GM21381 (cell line): ENCODE results near the gene MCUR1.

ENCODE experiments used
- ATAC-seq: cut with Tn5 transposase; IDR thresholded peaks from one replicate; pipeline ENCODE4 v1.9.1; 2021; ENCODE audit warnings: mild to moderate bottlenecking, moderate library complexity; ENCODE audit not compliant: unreplicated experiment

The MCUR1 gene

GRCh38 chr6:13742961-13743735 lies 71.2 kb downstream of the MCUR1 start:
- ATAC-seq: no peak

GRCh38 chr6:13741365-13741764 lies 73.0 kb downstream of the MCUR1 start:
- ATAC-seq: no peak
